NCI-H1436 treated with DMSO at 0.1 percent for 48 hours (cell line): ENCODE results near the gene GPR85.
"Not testable (repeated sequence)": the region's sequence is repeated elsewhere in the genome, so short reads cannot be mapped to it uniquely, and the experiment has no call there.

Experiments
- DNase-seq: peaks from one replicate; lab custom pipeline; 2025; lab: John Stamatoyannopoulos, UW

The GPR85 gene

GRCh38 chr7:113086431-113086888 lies at the start of gene GPR85:
Gene GPR85 (minus strand): TSS chr7:113086827. CDS start chr7:113084721, 2,106 bp downstream.
- peak; percentile 27 for DNase-seq

GRCh38 chr7:113134025-113134424 lies 47.4 kb upstream of the GPR85 start:
- no peak for DNase-seq

- no peak for DNase-seq
These were observed 44.7 kb upstream of the GPR85 start for GRCh38 chr7:113131367-113131766.

GRCh38 chr7:113128031-113128430 lies 41.4 kb upstream of the GPR85 start:
- no peak for DNase-seq

- DNase-seq = no peak
These were observed 39.1 kb upstream of the GPR85 start for GRCh38 chr7:113125728-113126127.

- no peak for DNase-seq
These were observed 36.1 kb upstream of the GPR85 start for GRCh38 chr7:113122744-113123143.

GRCh38 chr7:113120647-113121046 lies 34.0 kb upstream of the GPR85 start:
- DNase-seq = no peak

GRCh38 chr7:113119429-113119828 lies 32.8 kb upstream of the GPR85 start:
- DNase-seq = no peak

GRCh38 chr7:113118074-113118959 lies 31.7 kb upstream of the GPR85 start, which contains the start of gene SMIM30:
Gene SMIM30 (minus strand): TSS chr7:113118554. CDS start chr7:113117578, 976 bp downstream.
- peak; percentile 63 for DNase-seq

GRCh38 chr7:113117374-113117774 lies 30.7 kb upstream of the GPR85 start:
- DNase-seq = not testable (repeated sequence)

- no peak for DNase-seq
These were observed 27.3 kb upstream of the GPR85 start for GRCh38 chr7:113113912-113114311.

GRCh38 chr7:113109718-113110117 lies 23.1 kb upstream of the GPR85 start:
- no peak for DNase-seq

GRCh38 chr7:113100121-113100603 lies 13.5 kb upstream of the GPR85 start:
- DNase-seq = no peak

- DNase-seq = no peak
These were observed 12.8 kb upstream of the GPR85 start for GRCh38 chr7:113099284-113099919.

- no peak for DNase-seq
These were observed 8.1 kb upstream of the GPR85 start for GRCh38 chr7:113094517-113095249.

- no peak for DNase-seq
These were observed 6.9 kb upstream of the GPR85 start for GRCh38 chr7:113093561-113093960.

- DNase-seq = no peak
These were observed 6.1 kb upstream of the GPR85 start for GRCh38 chr7:113092762-113093161.

GRCh38 chr7:113087071-113087998 lies 708 bp upstream of the GPR85 start:
- peak; percentile 53 for DNase-seq

GRCh38 chr7:113085781-113086390 lies 741 bp downstream of the GPR85 start:
- no peak for DNase-seq

GRCh38 chr7:113084496-113085172 lies 2.0 kb downstream of the GPR85 start:
- DNase-seq = no peak
